HG02759 (cell line): ENCODE data around the gene PRR33.
A peak's percentile ranks its signal among the peaks of the same experiment; 100 is the strongest.

Experiments
- ATAC-seq: cut with Tn5 transposase; IDR thresholded peaks from one replicate; pipeline ENCODE4 v1.9.1; 2021; ENCODE audit warnings: mild to moderate bottlenecking, moderate library complexity; ENCODE audit not compliant: unreplicated experiment

PRR33 gene

DNA sequence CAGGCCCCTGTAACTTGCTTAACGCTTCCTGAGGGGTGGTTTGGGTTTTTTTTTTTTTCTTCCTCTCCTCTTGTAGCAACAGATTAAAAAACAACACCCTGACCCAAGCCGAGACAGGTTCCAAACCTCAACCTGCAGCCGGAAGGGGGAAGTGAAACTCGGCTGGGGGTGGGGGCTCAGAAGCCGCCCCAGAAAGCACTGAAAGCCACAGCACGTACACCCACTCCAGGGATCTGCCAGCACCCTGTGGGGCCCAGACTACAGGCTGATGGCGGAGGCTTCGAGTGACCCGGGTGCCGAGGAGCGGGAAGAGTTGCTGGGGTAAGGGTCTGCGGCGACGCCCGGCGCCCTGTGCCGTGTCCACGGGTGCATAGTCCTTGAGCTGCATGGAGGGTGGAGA lies 38.8 kb downstream of the PRR33 start, which contains the start of gene LSP1:
TSS of gene LSP1 (plus strand) at position 208 of the 400 bp plus-strand sequence. CDS start at position 269, 61 bp downstream.
- ATAC-seq: peak; percentile 49

DNA sequence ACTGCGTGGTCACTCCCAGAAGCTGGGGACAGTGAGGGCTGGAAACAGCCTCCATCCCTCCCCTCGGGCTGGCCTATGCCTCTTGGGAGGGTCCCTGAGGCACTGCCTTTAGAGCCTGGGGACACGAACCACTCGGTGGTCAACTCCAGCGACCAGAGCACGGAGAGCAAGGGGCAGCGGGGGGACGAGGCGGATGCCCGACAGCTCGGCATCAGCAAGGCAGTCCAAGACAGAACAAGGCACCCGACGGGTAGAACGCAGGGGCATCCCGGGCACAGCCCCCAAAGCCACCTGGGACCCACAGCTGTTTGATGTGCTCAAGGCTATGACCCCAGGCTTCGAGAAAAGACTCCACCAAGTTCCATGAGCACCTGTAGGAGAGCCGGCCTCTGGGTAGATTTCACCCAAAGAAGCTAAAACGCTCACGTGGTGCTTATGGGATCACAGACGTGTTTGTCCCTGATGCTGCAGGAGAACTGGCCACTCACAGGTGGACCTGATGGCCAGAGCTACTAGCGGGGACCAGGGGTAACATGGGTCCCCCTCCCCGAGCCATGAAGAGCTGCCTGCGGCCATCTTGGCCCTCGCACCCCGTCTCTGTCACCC lies 39.3 kb downstream of the PRR33 start:
- ATAC-seq: no peak

GRCh38 chr11:1851468-1852180 lies 40.1 kb downstream of the PRR33 start:
- ATAC-seq: no peak

DNA sequence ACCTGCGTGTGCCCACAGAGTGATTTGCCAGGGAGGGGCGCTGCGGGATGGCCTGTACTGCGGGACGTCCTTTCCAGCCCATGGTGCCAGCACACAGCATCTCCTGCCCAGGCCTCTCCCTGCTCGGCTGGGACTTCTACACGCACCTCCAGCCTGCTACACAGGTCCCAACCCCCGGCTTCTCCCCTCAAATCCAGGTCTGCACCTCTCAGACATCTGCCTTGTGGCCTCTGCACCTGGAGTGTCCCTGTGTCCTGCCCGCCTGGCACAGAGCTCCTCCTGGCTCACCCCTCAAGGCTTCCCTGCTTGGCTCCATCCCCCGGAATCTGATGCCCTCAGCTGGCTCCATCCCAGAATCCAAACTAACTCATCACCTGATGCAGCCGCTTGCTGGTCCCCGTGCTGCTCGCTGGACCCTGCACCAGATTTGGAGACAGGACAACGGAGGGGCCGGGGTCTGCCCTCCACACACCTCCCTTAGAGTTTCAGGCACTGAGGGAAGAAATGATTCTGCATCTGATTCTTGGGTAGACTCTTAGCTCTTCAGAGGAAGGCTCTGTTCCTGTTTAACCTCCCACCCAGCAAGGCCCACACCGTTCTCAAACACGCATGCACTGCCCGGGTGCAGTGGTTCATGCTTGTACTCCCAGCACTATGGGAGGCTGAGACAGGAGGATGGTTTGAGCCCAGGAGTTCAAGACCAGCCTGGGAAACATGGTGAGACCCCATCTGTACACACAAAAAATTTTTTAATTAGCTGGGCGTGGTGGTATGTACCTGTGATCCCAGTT lies 42.9 kb downstream of the PRR33 start:
- ATAC-seq: no peak

GRCh38 chr11:1847926-1848639 lies 43.6 kb downstream of the PRR33 start:
- ATAC-seq: no peak

DNA sequence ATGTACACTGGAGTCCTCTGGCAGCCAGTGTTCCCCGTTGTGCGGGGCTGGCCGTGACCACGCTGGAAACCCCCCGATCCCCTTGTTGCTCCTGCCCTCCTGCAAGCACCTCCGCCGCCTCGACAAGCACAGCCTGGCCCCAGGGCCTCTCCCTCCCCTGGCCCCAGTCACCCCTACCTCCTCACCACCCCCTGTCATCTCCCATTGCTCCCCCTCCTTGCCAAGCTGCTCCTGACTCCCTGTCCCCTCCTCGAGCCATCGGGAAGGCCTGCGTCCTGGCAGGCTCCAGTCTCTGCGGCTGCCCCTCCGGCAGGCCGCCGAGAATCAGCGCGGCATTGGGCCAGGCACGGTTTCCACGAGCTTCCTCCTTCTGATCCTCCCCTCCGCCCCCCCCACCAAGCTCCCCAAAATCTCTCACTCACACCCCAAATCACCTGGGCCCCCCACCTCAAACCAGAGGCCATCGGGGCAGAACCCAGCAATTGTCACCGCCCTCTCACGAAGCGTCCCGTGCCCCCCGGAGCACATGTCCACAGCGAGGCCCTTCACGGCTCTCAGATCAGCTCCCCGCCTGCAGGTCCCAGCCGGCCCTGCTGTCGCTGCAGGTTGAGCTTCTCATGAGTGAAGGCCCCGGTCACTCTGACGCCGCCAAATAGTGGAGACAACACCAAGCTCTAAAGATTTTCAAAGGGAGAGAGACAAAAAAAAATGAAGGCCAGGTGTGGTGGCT lies 44.5 kb downstream of the PRR33 start:
- no peak for ATAC-seq

- no peak for ATAC-seq
These were observed 45.2 kb downstream of the PRR33 start for GRCh38 chr11:1846453-1846932.

GRCh38 chr11:1845561-1846452 lies 45.9 kb downstream of the PRR33 start:
- ATAC-seq: no peak

- no peak for ATAC-seq
These were observed 46.6 kb downstream of the PRR33 start for GRCh38 chr11:1845095-1845429.

- no peak for ATAC-seq
These were observed 47.2 kb downstream of the PRR33 start for GRCh38 chr11:1844221-1845094.

DNA sequence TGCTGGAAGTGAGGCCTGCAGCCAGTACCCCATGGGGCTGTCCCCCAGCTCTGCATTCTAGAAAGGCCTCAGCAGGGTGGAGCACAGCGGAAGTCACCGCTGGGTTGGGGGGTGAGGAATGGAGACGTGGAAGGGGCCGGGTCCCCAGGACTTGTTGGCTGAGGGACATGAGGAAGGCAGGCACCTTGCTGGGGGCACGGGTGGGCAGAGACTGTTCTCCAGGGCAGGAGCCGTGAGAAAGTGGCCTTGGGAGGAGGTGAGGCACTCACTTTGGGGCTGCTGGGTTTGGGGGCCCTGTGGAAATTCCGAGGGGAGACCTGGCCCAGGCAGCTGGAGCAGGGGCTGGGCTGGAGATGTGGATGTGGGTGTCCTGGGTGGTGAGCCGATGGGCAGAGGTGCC lies 47.9 kb downstream of the PRR33 start:
- ATAC-seq: no peak

DNA sequence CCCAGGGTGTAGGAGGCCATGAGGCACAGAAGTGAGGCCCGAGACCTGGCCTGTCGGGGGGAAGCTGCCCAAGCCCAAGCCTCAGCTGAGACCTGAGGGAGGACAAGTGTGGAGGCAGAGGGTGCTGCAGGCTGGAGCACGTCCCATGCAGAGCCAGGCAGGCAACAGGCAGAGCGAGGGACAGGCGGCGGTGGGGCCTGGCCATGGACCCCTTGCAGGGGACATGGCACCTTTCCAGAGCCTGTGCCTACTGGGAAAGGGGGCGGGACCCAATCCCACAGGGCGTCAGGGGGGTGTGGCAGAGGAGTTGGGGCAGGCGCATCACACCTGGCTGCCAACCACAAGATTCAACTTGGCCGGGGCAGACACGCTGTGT lies 48.6 kb downstream of the PRR33 start:
- no peak for ATAC-seq

DNA sequence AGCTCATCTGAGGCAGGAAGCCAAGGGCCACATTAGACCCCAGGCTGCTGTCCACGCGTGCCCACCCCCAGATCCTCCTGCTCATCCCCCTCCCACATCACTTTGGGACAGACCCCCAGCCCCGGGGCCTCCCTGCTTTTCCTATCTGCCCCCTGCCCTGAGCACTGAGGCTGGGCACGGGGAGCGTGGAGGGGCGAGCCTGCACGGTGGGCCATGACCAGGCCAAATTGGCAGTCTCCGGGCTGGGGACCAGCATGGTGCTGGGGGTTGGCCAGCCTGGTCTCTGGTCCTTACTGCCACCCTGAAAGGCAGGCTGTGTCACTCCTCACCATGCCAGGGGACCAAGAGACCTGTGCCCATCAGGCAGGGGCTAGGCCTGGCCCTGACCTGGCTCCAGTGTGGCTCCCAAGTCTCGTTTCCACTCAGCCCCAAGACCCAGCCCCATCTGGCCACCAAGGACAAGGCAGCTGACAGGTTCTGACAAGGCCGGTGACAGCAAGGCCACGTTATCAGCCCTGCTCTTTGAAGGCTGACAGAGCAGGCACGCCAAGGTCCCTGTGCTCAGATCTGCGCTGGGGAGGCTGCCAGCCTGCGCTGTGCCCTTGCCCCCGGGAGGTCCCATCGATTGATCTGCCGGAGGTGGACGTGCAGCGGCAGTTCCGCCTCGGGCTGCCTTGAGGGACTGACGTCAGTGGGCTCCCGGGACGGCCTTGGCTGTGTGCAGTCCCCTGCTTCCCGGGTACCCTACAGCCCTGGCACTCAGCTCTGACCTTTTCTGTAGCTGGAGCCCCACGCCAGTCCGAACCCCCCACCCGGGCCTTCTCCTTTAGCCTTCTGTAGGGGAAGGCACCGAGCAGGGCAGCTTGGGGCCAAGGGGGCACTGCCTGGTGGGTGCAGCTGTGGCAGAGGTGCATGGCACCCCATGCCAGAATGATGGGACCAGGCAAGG lies 49.3 kb downstream of the PRR33 start:
- ATAC-seq: no peak

DNA sequence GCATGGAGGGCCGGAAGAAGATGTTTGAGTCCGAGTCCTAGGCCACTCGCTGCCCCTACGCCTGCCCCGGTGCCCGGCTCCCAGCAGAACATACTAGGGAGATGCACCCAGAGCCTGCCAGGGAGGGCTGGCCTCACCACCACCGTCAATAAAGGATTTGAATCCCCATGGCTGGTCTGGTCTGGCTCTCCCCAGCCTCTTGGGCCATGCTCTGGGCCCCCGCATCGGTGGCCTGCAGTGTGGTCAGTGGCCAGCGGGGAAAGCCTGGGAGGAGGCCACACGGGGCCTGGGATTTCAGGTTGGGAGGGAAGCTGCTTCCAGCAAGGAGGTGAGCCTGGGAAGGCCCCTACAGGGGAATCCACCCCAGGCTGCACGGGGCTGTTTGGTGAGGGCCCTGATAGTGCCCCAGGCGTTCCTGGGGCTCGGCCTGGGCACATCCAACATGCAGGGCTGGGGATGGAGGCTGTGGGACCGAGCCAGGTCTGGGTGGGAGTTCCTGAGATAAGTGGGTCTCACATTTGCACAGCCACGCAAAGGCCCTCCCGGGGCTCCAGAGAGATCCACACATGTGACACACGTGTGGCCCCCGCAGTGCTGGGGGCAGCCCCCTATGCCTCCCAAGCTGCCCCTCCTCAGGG lies 50.1 kb downstream of the PRR33 start:
- ATAC-seq: no peak

DNA sequence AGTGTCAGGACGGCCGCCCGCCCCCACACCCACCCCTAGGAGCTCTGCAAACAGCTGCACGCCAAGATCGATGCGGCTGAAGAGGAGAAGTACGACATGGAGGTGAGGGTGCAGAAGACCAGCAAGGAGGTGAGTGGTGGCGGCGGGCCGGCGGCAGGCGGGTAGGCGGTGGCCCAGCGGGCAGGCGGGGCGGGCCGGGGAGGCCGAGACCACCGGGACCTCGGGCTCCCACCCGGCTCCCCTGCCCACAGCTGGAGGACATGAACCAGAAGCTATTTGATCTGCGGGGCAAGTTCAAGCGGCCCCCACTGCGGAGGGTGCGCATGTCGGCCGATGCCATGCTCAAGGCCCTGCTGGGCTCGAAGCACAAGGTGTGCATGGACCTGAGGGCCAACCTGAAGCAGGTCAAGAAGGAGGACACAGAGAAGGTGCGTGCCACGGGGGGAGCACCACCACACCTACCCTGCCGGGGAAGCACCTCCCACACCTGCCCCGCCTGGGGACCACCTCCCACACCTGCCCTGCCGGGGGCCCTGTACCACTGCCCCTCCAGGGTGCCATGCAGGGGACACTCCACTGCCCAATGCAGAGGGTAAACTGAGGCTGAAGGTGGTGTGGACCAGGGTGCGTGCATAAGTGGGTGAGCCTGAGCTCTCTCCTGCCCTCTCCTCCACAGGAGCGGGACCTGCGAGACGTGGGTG lies 50.8 kb downstream of the PRR33 start:
- no peak for ATAC-seq
